K562 (cell line): Measurements from ENCODE around the gene PBXIP1. TPM values are rescaled to one million over a fixed set of nuclear protein-coding genes. Genes with fewer than 3 reads are reported as not detected.

Experiments used
- C11orf30 ChIP-seq: fragments of 450-650 bp; IDR thresholded peaks from 2 replicates; pipeline ENCODE4 v1.6.1; 2016; ENCODE audit warnings: low read depth, mild to moderate bottlenecking
- DIDO1 ChIP-seq: fragments of 450-650 bp; IDR thresholded peaks from 2 replicates; pipeline ENCODE4 v1.6.1; 2016; ENCODE audit warnings: low read depth, missing biosample characterization, missing genetic modification characterization
- ETV1 ChIP-seq: fragments of 450-650 bp; conservative IDR thresholded peaks from 2 replicates; pipeline ENCODE4 v1.6.1; 2016; ENCODE audit warnings: missing genetic modification characterization, control low read depth, low read depth, missing compliant biosample characterization
- KDM2B ChIP-seq: fragments of 250-450 bp; sonication (Bioruptor Pico); IDR thresholded peaks from 2 replicates; pipeline ENCODE4 v1.8.0; 2021; ENCODE audit warnings: mild to moderate bottlenecking, moderate library complexity
- MAFK ChIP-seq: IDR thresholded peaks from 2 replicates; pipeline ENCODE4 v1.6.1; 2011; ENCODE audit warnings: low read length, improper control_type of control experiment
- NR3C1 ChIP-seq: sonication (generic); formaldehyde crosslinking; IDR thresholded peaks from 2 replicates; pipeline ENCODE4 v1.8.1; 2022; ENCODE audit warnings: missing genetic modification reagents
- POLR2H ChIP-seq: IDR thresholded peaks from 2 replicates; pipeline ENCODE4 v1.6.1; 2016; ENCODE audit warnings: missing genetic modification characterization, low read depth, mild to moderate bottlenecking, control low read depth, missing compliant biosample characterization, moderate library complexity
- RAD51 ChIP-seq: fragments of 450-650 bp; IDR thresholded peaks from 2 replicates; pipeline ENCODE4 v1.7.1; 2016; ENCODE audit warnings: low read depth, mild to moderate bottlenecking, borderline replicate concordance
- RB1 ChIP-seq: fragments of 450-650 bp; IDR thresholded peaks from 2 replicates; pipeline ENCODE4 v1.6.1; 2017; ENCODE audit warnings: low read depth, mild to moderate bottlenecking
- SMC3 ChIP-seq: conservative IDR thresholded peaks from 2 replicates; pipeline ENCODE4 v1.6.1; 2011; ENCODE audit warnings: low read depth, low read length, improper control_type of control experiment; ENCODE audit not compliant: insufficient read depth
- SREBF2 ChIP-seq: sonication (generic); formaldehyde crosslinking; IDR thresholded peaks from 2 replicates; pipeline ENCODE4 v1.4.0; 2020; ENCODE audit warnings: mild to moderate bottlenecking, missing genetic modification reagents
- TAF7 ChIP-seq: fragments of 450-650 bp; IDR thresholded peaks from 2 replicates; pipeline ENCODE4 v1.6.1; 2016; ENCODE audit warnings: missing genetic modification characterization, missing compliant biosample characterization
- ZBED1 ChIP-seq: IDR thresholded peaks from 2 replicates; pipeline ENCODE4 v1.6.1; 2014
- polyA plus RNA-seq, 8 experiments: library from polyadenylated mRNA; depleted of rRNA in 4 of 8; stranded (reverse) in 5 of 8; unstranded in 3 of 8; fragments of >200 nt; fragmentation: Nextera tagmentation in 2 of 8; fragmentation: Illumina TruSeq in 1 of 8; extraction: Ambion mirVana in 2 of 8; extraction: Trizol in 1 of 8; gene quantifications; 2 replicates each; pipeline versions ENCODE4 v1.2.1 to v1.2.3, GENCODE V29; 2011 to 2014; ENCODE audit warnings: inconsistent platforms in 1 of 8, missing spikeins in 1 of 8
- total RNA-seq, 7 experiments: library from RNA; depleted of rRNA in 6 of 7; stranded (reverse); fragments of >200 nt in 6 of 7; fragmentation: Illumina TruSeq in 2 of 7; extraction: Trizol in 2 of 7; gene quantifications; 2 replicates each; pipeline versions ENCODE4 v1.2.1 to v1.2.3, GENCODE V29; 2011 to 2021; ENCODE audit warnings: low replicate concordance in 1 of 7
- TF ChIP-seq, protein P1 (sequence below), 2 experiments: fragments of 200-800 bp in 1 of 2; sonication (Bioruptor generic) in 1 of 2; sonication (generic) in 1 of 2; formaldehyde crosslinking in 1 of 2; IDR thresholded peaks in 1 of 2; conservative IDR thresholded peaks in 1 of 2; 2 replicates each; pipeline versions ENCODE4 v1.5.0 to v1.6.1; 2016 to 2020; ENCODE audit warnings: missing compliant biosample characterization in 1 of 2, missing genetic modification characterization in 1 of 2, missing genetic modification reagents in 1 of 2
- TF ChIP-seq, protein P2 (sequence below): fragments of 450-650 bp; formaldehyde crosslinking; IDR thresholded peaks from 2 replicates; pipeline ENCODE4 v1.4.0; 2020; ENCODE audit warnings: mild to moderate bottlenecking, moderate library complexity
- TF ChIP-seq, protein P3 (sequence below), 2 experiments: fragments of 450-650 bp; IDR thresholded peaks; 2 replicates each; pipeline ENCODE4 v1.6.1; 2018; ENCODE audit warnings: mild to moderate bottlenecking in 2 of 2, low read depth in 1 of 2; ENCODE audit not compliant: partially characterized antibody in 2 of 2

The PBXIP1 gene
- total and polyA plus RNA-seq, 9 of the 15 experiments (the other 6 are each of a cell fraction or from before 2014, with no cell fraction given): 0.13 to 8.3 (median 5.8) TPM

DNA sequence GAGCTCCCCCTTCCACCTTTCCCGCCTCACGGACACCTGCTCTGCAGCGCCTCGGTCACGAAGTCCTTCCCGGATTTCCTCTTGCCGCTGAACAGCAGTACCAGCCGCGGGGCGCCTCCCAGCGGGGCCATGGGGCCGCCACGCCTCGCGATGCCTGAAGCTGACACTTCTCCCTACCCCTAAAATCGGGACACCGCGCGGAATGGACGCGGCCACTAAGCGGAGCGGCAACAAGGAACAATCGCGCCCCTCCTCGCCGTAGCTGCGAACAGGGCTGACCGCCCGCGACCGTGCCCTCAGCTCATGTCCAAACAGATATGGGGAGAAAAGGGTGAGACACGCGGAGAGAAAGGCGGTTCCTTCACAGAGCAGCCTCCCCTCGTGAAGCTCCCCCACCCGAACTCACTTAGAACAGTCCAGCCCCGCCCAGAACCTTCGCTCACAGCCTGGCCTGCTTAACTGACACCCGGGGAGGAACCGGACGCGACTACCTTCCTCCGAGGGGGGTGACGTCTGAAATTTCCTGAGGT lies 19.3 kb downstream of the PBXIP1 start, which contains the start of gene PMVK (continued):
- TF ChIP-seq, protein P1, sequence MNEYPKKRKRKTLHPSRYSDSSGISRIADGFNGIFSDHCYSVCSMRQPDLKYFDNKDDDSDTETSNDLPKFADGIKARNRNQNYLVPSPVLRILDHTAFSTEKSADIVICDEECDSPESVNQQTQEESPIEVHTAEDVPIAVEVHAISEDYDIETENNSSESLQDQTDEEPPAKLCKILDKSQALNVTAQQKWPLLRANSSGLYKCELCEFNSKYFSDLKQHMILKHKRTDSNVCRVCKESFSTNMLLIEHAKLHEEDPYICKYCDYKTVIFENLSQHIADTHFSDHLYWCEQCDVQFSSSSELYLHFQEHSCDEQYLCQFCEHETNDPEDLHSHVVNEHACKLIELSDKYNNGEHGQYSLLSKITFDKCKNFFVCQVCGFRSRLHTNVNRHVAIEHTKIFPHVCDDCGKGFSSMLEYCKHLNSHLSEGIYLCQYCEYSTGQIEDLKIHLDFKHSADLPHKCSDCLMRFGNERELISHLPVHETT (CRISPR knock-in tag; conservative IDR thresholded peaks at IDR 0.05 in 1 of 2, IDR thresholded peaks at IDR 0.05 in 1 of 2): peak in 1 of 2 experiments; percentile 66; a peak in 1 of 4 replicates
- TF ChIP-seq MAFK (peak; percentile 32; the same call in 1 of the 2 replicates), ETV1 (tag) (peak; percentile 3; the same call in 1 of the 2 replicates), TAF7 (peak; percentile 56; the same call in 1 of the 2 replicates), KDM2B (CRISPR knock-in tag) (peak; percentile 81; the same call in 1 of the 2 replicates), ZBED1 (peak; percentile 99), POLR2H (no peak; the same call in 1 of the 2 replicates), SMC3 (0 out of 2 replicates have a peak, but pooled peaks have one; percentile 23), NR3C1 (CRISPR knock-in tag) (peak; percentile 96), DIDO1 (tag) (0 out of 2 replicates have a peak, but pooled peaks have one; percentile 39), C11orf30 (0 out of 2 replicates have a peak, but pooled peaks have one; percentile 3), RAD51 (peak; percentile 98; the same call in 1 of the 2 replicates), SREBF2 (CRISPR knock-in tag) (peak; percentile 90; the same call in 1 of the 2 replicates), RB1 (peak; percentile 95)
- TF ChIP-seq, protein P2, sequence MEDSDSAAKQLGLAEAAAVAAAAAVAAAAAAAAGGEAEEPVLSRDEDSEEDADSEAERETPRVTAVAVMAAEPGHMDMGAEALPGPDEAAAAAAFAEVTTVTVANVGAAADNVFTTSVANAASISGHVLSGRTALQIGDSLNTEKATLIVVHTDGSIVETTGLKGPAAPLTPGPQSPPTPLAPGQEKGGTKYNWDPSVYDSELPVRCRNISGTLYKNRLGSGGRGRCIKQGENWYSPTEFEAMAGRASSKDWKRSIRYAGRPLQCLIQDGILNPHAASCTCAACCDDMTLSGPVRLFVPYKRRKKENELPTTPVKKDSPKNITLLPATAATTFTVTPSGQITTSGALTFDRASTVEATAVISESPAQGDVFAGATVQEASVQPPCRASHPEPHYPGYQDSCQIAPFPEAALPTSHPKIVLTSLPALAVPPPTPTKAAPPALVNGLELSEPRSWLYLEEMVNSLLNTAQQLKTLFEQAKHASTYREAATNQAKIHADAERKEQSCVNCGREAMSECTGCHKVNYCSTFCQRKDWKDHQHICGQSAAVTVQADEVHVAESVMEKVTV (CRISPR knock-in tag): 0 out of 2 replicates have a peak, but pooled peaks have one; percentile 3
- TF ChIP-seq, protein P3, sequence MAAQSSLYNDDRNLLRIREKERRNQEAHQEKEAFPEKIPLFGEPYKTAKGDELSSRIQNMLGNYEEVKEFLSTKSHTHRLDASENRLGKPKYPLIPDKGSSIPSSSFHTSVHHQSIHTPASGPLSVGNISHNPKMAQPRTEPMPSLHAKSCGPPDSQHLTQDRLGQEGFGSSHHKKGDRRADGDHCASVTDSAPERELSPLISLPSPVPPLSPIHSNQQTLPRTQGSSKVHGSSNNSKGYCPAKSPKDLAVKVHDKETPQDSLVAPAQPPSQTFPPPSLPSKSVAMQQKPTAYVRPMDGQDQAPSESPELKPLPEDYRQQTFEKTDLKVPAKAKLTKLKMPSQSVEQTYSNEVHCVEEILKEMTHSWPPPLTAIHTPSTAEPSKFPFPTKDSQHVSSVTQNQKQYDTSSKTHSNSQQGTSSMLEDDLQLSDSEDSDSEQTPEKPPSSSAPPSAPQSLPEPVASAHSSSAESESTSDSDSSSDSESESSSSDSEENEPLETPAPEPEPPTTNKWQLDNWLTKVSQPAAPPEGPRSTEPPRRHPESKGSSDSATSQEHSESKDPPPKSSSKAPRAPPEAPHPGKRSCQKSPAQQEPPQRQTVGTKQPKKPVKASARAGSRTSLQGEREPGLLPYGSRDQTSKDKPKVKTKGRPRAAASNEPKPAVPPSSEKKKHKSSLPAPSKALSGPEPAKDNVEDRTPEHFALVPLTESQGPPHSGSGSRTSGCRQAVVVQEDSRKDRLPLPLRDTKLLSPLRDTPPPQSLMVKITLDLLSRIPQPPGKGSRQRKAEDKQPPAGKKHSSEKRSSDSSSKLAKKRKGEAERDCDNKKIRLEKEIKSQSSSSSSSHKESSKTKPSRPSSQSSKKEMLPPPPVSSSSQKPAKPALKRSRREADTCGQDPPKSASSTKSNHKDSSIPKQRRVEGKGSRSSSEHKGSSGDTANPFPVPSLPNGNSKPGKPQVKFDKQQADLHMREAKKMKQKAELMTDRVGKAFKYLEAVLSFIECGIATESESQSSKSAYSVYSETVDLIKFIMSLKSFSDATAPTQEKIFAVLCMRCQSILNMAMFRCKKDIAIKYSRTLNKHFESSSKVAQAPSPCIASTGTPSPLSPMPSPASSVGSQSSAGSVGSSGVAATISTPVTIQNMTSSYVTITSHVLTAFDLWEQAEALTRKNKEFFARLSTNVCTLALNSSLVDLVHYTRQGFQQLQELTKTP (IDR thresholded peaks at IDR 0.05; ENCODE audit: low read depth in 1 of 2, partially characterized antibody in 2 of 2): peak in 1 of 2 experiments; percentile 49
